Left lobe of liver (tissue), 2 donors: ENCODE data around the gene AOPEP. TPM values are rescaled to one million over a fixed set of nuclear protein-coding genes. Genes with fewer than 3 reads are reported as not detected.

Source experiments
- ATAC-seq: fragments of 200-7000 bp; cut with Tn5 transposase; one replicate; pipeline ENCODE4 v1.9.1; 2020; ENCODE audit warnings: mild to moderate bottlenecking, moderate library complexity
- DNase-seq: peaks from one replicate; pipeline ENCODE4 v3.0.0-alpha.2; 2020; ENCODE audit warnings: low spot score
- total RNA-seq: library from RNA; stranded (reverse); gene quantifications from one replicate; pipeline ENCODE4 v1.2.1, GENCODE V29; 2021
- donor health status: DM: no; HTN: no; CAD: no; lungs with moderate emphysema.
- donor health status: DM: no; HTN: yes; CAD: no.

Gene AOPEP
- total RNA-seq, 1 donor from 2014 or later, result 75.5 TPM

- no peak for DNase-seq
- no peak for ATAC-seq
Observed at GRCh38 chr9:94788570-94789105, 62.1 kb downstream of the AOPEP start.

- no peak for DNase-seq
- ATAC-seq, result no peak
Observed at GRCh38 chr9:94791435-94791834, 64.9 kb downstream of the AOPEP start.

- DNase-seq, result no peak
- no peak for ATAC-seq
Observed at GRCh38 chr9:94792511-94792910, 66.0 kb downstream of the AOPEP start.

GRCh38 chr9:94794476-94795167, 68.1 kb downstream of the AOPEP start:
- DNase-seq (no peak), ATAC-seq (no peak)

GRCh38 chr9:94796687-94797086, 70.2 kb downstream of the AOPEP start:
- ATAC-seq (no peak), DNase-seq (no peak)

GRCh38 chr9:94798201-94798600, 71.7 kb downstream of the AOPEP start:
- no peak for ATAC-seq

GRCh38 chr9:94798708-94799107, 72.2 kb downstream of the AOPEP start:
- DNase-seq (no peak), ATAC-seq (no peak)

More at GRCh38 chr9:94798201-94798600, 71.7 kb downstream of the AOPEP start:
- DNase-seq, result no peak

GRCh38 chr9:94799578-94800264, 73.2 kb downstream of the AOPEP start:
- ATAC-seq (no peak), DNase-seq (no peak)

GRCh38 chr9:94800424-94801117, 74.1 kb downstream of the AOPEP start:
- no peak for ATAC-seq

GRCh38 chr9:94801234-94801633, 74.7 kb downstream of the AOPEP start:
- no peak for ATAC-seq
- no peak for DNase-seq

More at GRCh38 chr9:94800424-94801117, 74.1 kb downstream of the AOPEP start:
- DNase-seq, result no peak

GRCh38 chr9:94801681-94802080, 75.2 kb downstream of the AOPEP start:
- DNase-seq (no peak), ATAC-seq (no peak)

GRCh38 chr9:94802251-94802650, 75.8 kb downstream of the AOPEP start:
- DNase-seq, result no peak
- no peak for ATAC-seq

GRCh38 chr9:94802793-94803192, 76.3 kb downstream of the AOPEP start:
- DNase-seq (no peak), ATAC-seq (no peak)

GRCh38 chr9:94804316-94804715, 77.8 kb downstream of the AOPEP start:
- no peak for ATAC-seq
- DNase-seq, result no peak

- no peak for ATAC-seq
- no peak for DNase-seq
Observed at GRCh38 chr9:94805051-94805489, 78.6 kb downstream of the AOPEP start.

- DNase-seq (no peak), ATAC-seq (no peak)
Observed at GRCh38 chr9:94805585-94805984, 79.1 kb downstream of the AOPEP start.

GRCh38 chr9:94806307-94806893, 79.9 kb downstream of the AOPEP start:
- no peak for DNase-seq
- ATAC-seq, result no peak

GRCh38 chr9:94807556-94807955, 81.1 kb downstream of the AOPEP start:
- ATAC-seq (peak; percentile 12), DNase-seq (no peak)

- DNase-seq, result no peak
- no peak for ATAC-seq
Observed at GRCh38 chr9:94808926-94809700, 82.6 kb downstream of the AOPEP start.

GRCh38 chr9:94809778-94810177, 83.3 kb downstream of the AOPEP start:
- ATAC-seq (no peak), DNase-seq (no peak)
